DND-41 (cell line): Measurements from ENCODE around the gene PTDSS2.

Source experiments
- CTCF ChIP-seq: IDR thresholded peaks from 2 replicates; pipeline ENCODE4 v1.5.1; 2012; ENCODE audit warnings: borderline replicate concordance, low read length, moderate library complexity, mild to moderate bottlenecking; ENCODE audit not compliant: poor library complexity, severe bottlenecking; ENCODE audit errors: extremely low read depth
- EZH2 ChIP-seq: IDR thresholded peaks from 3 replicates; pipeline ENCODE4 v1.6.1; 2012; ENCODE audit warnings: borderline replicate concordance, low read depth, mild to moderate bottlenecking, moderate library complexity, low read length, inconsistent platforms; ENCODE audit not compliant: severe bottlenecking

- TF ChIP-seq CTCF (no peak), EZH2 (no peak)
Measured at GRCh38 chr11:433111-433510, 17.0 kb upstream of the PTDSS2 start.
